ENCODE data around the gene CDH23.

DNA sequence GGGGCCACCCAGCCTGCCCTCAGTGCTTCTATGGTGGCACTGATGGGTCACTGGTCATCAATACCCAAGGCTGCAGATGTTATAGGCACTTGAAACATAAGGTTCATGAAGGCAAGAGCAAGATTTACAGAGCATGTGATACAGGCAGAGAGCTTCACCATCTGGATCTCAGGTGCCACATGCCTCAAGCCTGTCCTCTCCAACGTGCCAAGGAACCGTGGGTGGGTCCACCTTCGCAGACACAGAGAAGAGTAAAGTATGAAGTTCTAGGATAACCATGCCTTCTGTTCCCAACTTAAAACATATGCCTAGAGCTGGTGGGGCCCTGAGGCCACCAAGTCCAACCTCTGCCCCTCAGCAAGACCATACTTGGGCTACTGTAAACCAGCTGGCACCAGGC, 26.7 kb upstream of the CDH23 start:
- TF ChIP-seq, protein P1, sequence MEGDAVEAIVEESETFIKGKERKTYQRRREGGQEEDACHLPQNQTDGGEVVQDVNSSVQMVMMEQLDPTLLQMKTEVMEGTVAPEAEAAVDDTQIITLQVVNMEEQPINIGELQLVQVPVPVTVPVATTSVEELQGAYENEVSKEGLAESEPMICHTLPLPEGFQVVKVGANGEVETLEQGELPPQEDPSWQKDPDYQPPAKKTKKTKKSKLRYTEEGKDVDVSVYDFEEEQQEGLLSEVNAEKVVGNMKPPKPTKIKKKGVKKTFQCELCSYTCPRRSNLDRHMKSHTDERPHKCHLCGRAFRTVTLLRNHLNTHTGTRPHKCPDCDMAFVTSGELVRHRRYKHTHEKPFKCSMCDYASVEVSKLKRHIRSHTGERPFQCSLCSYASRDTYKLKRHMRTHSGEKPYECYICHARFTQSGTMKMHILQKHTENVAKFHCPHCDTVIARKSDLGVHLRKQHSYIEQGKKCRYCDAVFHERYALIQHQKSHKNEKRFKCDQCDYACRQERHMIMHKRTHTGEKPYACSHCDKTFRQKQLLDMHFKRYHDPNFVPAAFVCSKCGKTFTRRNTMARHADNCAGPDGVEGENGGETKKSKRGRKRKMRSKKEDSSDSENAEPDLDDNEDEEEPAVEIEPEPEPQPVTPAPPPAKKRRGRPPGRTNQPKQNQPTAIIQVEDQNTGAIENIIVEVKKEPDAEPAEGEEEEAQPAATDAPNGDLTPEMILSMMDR (conservative IDR thresholded peaks at IDR 0.05 in 1 of 2, IDR thresholded peaks at IDR 0.05 in 1 of 2; ENCODE audit: extremely low read depth in 1 of 2, insufficient read depth in 1 of 2, low read depth in 1 of 2, low read length in 2 of 2): no peak
- TF ChIP-seq EZH2 (IDR thresholded peaks at IDR 0.05; ENCODE audit: borderline replicate concordance, low read length): no peak
